Measurements from ENCODE around the gene GATA1. TPM values are rescaled to one million over a fixed set of nuclear protein-coding genes. Genes with fewer than 3 reads are reported as not detected.

Gene GATA1
- total and polyA plus RNA-seq, 10 of the 15 experiments (the other 5 are each of a cell fraction or from before 2014, with no cell fraction given): 0.24 to 0.36 TPM; not detected in 8

DNA sequence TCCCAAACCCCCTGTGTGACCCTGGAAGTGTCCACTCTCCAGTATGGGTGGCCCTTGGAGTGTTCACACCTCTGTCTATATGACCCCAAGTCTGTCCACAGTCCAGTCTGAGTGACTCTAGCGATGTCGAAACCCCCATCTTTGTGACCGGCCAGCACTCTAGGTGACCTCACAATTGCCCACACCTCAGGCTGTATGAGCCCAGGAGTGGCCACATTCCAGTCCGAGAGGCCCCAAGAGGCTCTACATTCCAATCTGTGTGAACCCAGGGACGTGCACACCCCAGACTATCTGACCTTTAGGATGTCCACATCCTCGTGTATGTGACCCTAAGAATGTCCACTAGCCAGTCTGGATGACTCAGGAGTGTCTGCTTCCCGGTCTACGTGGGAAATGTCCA lies 32.2 kb upstream of the GATA1 start (continued):
- TF ChIP-seq, protein P1, sequence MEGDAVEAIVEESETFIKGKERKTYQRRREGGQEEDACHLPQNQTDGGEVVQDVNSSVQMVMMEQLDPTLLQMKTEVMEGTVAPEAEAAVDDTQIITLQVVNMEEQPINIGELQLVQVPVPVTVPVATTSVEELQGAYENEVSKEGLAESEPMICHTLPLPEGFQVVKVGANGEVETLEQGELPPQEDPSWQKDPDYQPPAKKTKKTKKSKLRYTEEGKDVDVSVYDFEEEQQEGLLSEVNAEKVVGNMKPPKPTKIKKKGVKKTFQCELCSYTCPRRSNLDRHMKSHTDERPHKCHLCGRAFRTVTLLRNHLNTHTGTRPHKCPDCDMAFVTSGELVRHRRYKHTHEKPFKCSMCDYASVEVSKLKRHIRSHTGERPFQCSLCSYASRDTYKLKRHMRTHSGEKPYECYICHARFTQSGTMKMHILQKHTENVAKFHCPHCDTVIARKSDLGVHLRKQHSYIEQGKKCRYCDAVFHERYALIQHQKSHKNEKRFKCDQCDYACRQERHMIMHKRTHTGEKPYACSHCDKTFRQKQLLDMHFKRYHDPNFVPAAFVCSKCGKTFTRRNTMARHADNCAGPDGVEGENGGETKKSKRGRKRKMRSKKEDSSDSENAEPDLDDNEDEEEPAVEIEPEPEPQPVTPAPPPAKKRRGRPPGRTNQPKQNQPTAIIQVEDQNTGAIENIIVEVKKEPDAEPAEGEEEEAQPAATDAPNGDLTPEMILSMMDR (IDR thresholded peaks at IDR 0.05 in 2 of 3, conservative IDR thresholded peaks at IDR 0.05 in 1 of 3; ENCODE audit: control insufficient read depth in 2 of 3, extremely low read depth in 1 of 3, insufficient read depth in 1 of 3, low read depth in 3 of 3, low read length in 3 of 3): no peak
- TF ChIP-seq POU2F2 (IDR thresholded peaks at IDR 0.05; ENCODE audit: borderline replicate concordance, low read depth, low read length) (no peak), POLR2AphosphoS5 (IDR thresholded peaks at IDR 0.05; ENCODE audit: low read length) (no peak), STAT1 (conservative IDR thresholded peaks at IDR 0.05) (no peak), NR2C1 (IDR thresholded peaks at IDR 0.05) (no peak), BHLHE40 (IDR thresholded peaks at IDR 0.05; ENCODE audit: borderline replicate concordance in 1 of 2, low read depth in 2 of 2, low read length in 1 of 2) (no peak)
- TF ChIP-seq, protein P2, sequence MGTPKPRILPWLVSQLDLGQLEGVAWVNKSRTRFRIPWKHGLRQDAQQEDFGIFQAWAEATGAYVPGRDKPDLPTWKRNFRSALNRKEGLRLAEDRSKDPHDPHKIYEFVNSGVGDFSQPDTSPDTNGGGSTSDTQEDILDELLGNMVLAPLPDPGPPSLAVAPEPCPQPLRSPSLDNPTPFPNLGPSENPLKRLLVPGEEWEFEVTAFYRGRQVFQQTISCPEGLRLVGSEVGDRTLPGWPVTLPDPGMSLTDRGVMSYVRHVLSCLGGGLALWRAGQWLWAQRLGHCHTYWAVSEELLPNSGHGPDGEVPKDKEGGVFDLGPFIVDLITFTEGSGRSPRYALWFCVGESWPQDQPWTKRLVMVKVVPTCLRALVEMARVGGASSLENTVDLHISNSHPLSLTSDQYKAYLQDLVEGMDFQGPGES (IDR thresholded peaks at IDR 0.05): no peak

DNA sequence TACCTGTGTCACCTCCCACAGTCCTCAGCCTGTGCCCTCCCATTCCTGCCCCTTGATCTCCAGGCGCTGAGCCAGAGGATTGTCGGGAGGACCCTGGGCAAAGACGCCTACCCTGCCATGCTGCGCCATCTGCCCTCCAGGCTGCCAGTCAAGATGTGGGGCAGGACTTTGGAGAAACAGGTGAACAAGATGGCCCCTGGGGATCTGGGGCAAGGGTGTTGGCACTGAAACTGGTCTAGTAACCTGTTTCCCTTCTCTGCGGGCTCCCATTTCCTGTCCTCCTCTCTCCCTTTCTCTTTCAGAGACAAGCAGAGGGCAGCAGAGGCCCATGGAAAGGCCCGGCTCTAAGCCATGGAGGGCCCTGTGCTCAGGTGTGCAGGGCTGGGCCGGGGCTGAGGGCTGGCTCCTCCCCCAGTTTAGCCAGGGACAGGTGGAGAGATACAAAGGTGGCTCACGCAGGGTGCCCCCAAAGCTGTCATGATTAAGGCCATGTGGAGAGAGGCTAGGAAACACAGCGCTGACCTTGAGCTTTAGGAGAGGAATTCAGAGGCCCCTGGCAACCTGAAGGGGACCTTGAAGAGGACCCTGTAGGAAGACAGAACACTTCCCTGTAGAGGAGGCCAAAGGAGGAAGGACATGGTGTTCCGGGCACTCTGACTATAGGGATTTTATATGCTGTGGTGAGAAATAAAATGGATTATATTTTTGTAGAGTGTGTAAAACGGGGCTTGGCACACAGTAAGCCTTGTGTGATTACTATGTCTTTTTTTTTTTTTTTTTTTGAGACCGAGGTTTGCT lies 24.5 kb upstream of the GATA1 start, which contains the start of gene GLOD5:
GLOD5 (plus strand) TSS at position 74 of the 798 bp plus-strand sequence; CDS start at position 118, 44 bp downstream.
- Histone ChIP-seq H2AFZ (ENCODE audit: control insufficient read depth, low read depth, low read length) (no peak within 1 kb of the TSS), H3K4me1 (ENCODE audit: control insufficient read depth, insufficient read depth, low read length) (no peaks in the 10 kb centered on the region), H3K9ac (ENCODE audit: control insufficient read depth, insufficient read depth, low read length) (no peak within 1 kb of the TSS), H3K27ac (ENCODE audit: control insufficient read depth, insufficient read depth) (no peak within 1 kb of the TSS), H4K20me1 (ENCODE audit: control insufficient read depth, insufficient read depth) (no peaks in the 10 kb centered on the region), H3K79me2 (ENCODE audit: control insufficient read depth, insufficient read depth, low read length) (no peaks in the 10 kb centered on the region), H3K27me3 (replicated peaks in 1 of 2; ENCODE audit: control insufficient read depth in 2 of 2, insufficient read depth in 2 of 2, low read length in 1 of 2) (no peaks in the 10 kb centered on the region), H3K4me3 (no peak within 1 kb of the TSS), H3K36me3 (ENCODE audit: control insufficient read depth in 2 of 2, insufficient read depth in 2 of 2, low read length in 1 of 2) (no peaks in the 10 kb centered on the region), H3K9me3 (replicated peaks; ENCODE audit: control insufficient read depth, insufficient read depth, low read length) (no peaks in the 10 kb centered on the region), H3K4me2 (ENCODE audit: control insufficient read depth, insufficient read depth) (no peak within 1 kb of the TSS)
- BruUV-seq (replicated peaks): no TSS peak
- in situ Hi-C loops (cut with MboI): no loop called here
- ChIA-PET SMC1A (ENCODE audit: uncharacterized antibody, unreplicated experiment) (no interaction called here), RAD21 (ENCODE audit: unreplicated experiment) (no interaction called here), POLR2A (no interaction called here), CTCF (interaction anchor here (0.6 kb wide), 1 partner anchor 405 kb away, joined by 3 read pairs; no protein-coding TSS in a partner anchor)
- intact Hi-C loops (cut with micrococcal nuclease; ENCODE audit: unreplicated experiment): no loop called here
- no peak for FAIRE-seq
- 41% methylated on average over 11 of the region's 12 CpGs for WGBS (ENCODE audit: insufficient coverage, insufficient replicate concordance, low lambda C conversion rate, missing lambda C conversion rate)
- ATAC-seq: peak; percentile 75
- DNase-seq (ENCODE audit: low read depth, low spot score): no peak
- TF ChIP-seq, protein P1 (IDR thresholded peaks at IDR 0.05 in 2 of 3, conservative IDR thresholded peaks at IDR 0.05 in 1 of 3; ENCODE audit: control insufficient read depth in 2 of 3, extremely low read depth in 1 of 3, insufficient read depth in 1 of 3, low read depth in 3 of 3, low read length in 3 of 3): peak in 1 of 3 experiments; percentile 26; a peak in 2 of 6 replicates
- no peak for TF ChIP-seq FOS (IDR thresholded peaks at IDR 0.05; ENCODE audit: borderline replicate concordance, extremely low read depth, insufficient read length)
- peak; percentile 53 for TF ChIP-seq RAD21 (IDR thresholded peaks at IDR 0.05; ENCODE audit: insufficient read depth, low read depth, low read length)

Measured in GM12878 (cell line).